ENCODE data around the gene MRTFB. TPM values are rescaled to one million over a fixed set of nuclear protein-coding genes. Genes with fewer than 3 reads are reported as not detected.

Gene MRTFB
- polyA plus RNA-seq, 1 experiment = 10.5 TPM

- no peaks in the 10 kb centered on the region for H3K9me3 ChIP-seq (ENCODE audit: control insufficient read depth, insufficient read depth, low read length)
- ChIA-PET CTCF (interaction anchor here (0.5 to 2.6 kb wide), 5 partner anchors 41 to 282 kb away, joined by 3 to 13 read pairs (median 8); partner anchors contain the start of gene ERCC4), POLR2A (no interaction called here)
- H3K4me3 ChIP-seq (ENCODE audit: low read depth, low read length) = no peak overlapping the region
- TF ChIP-seq, protein P1, sequence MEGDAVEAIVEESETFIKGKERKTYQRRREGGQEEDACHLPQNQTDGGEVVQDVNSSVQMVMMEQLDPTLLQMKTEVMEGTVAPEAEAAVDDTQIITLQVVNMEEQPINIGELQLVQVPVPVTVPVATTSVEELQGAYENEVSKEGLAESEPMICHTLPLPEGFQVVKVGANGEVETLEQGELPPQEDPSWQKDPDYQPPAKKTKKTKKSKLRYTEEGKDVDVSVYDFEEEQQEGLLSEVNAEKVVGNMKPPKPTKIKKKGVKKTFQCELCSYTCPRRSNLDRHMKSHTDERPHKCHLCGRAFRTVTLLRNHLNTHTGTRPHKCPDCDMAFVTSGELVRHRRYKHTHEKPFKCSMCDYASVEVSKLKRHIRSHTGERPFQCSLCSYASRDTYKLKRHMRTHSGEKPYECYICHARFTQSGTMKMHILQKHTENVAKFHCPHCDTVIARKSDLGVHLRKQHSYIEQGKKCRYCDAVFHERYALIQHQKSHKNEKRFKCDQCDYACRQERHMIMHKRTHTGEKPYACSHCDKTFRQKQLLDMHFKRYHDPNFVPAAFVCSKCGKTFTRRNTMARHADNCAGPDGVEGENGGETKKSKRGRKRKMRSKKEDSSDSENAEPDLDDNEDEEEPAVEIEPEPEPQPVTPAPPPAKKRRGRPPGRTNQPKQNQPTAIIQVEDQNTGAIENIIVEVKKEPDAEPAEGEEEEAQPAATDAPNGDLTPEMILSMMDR (IDR thresholded peaks at IDR 0.05; ENCODE audit: low read depth, low read length) = no peak
- no peaks in the 10 kb centered on the region for H3K27me3 ChIP-seq (ENCODE audit: control insufficient read depth, insufficient read depth, low read length)
- DNase-seq (ENCODE audit: low read depth, low spot score) = no peak
- no peak overlapping the region for H3K27ac ChIP-seq (ENCODE audit: low read depth, low read length)
These were observed 131.0 kb downstream of the MRTFB start for GRCh38 chr16:14202095-14202494.

DNA sequence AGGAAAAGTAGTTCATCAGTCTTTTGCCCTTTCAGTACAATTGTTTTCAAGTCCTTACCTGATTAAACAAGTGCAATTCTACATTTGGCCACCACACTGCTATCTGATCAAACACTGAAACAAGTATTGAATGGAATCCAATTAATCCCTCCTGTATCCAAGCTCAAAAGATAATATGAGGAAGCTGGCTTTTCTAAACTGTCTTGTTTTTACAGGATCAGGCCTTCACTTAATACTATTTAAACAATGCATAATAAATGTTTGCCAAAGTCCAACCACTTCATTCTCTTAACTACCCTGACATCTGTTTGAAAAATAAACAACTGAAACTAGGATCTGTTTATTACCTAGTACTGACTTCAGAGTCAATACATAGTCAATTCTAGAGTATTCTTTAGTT is 131.6 kb downstream of the MRTFB start:
- ChIA-PET CTCF (interaction anchor here (0.5 to 2.6 kb wide), 6 partner anchors 12 to 318 kb away, joined by 3 to 13 read pairs (median 4); partner anchors contain the start of gene ERCC4), POLR2A (no interaction called here)
- no peak overlapping the region for H3K27ac ChIP-seq (ENCODE audit: low read depth, low read length)
- no peaks in the 10 kb centered on the region for H3K27me3 ChIP-seq (ENCODE audit: control insufficient read depth, insufficient read depth, low read length)
- no peak for DNase-seq (ENCODE audit: low read depth, low spot score)
- H3K9me3 ChIP-seq (ENCODE audit: control insufficient read depth, insufficient read depth, low read length) = no peaks in the 10 kb centered on the region
- TF ChIP-seq, protein P1 (IDR thresholded peaks at IDR 0.05; ENCODE audit: low read depth, low read length) = peak; percentile 39
- H3K4me3 ChIP-seq (ENCODE audit: low read depth, low read length) = no peak overlapping the region

GRCh38 chr16:14203166-14203565 is 132.0 kb downstream of the MRTFB start:
- Histone ChIP-seq H3K9me3 (ENCODE audit: control insufficient read depth, insufficient read depth, low read length) (no peaks in the 10 kb centered on the region), H3K27ac (ENCODE audit: low read depth, low read length) (no peak overlapping the region), H3K27me3 (ENCODE audit: control insufficient read depth, insufficient read depth, low read length) (no peaks in the 10 kb centered on the region), H3K4me3 (ENCODE audit: low read depth, low read length) (no peak overlapping the region)
- TF ChIP-seq, protein P1 (IDR thresholded peaks at IDR 0.05; ENCODE audit: low read depth, low read length) = no peak
- POLR2A ChIA-PET = no interaction called here
- CTCF ChIA-PET = interaction anchor here (0.7 to 2.6 kb wide), 4 partner anchors 11 to 318 kb away, joined by 3 to 13 read pairs (median 4); partner anchors contain the start of gene ERCC4
- DNase-seq (ENCODE audit: low read depth, low spot score) = no peak

DNA sequence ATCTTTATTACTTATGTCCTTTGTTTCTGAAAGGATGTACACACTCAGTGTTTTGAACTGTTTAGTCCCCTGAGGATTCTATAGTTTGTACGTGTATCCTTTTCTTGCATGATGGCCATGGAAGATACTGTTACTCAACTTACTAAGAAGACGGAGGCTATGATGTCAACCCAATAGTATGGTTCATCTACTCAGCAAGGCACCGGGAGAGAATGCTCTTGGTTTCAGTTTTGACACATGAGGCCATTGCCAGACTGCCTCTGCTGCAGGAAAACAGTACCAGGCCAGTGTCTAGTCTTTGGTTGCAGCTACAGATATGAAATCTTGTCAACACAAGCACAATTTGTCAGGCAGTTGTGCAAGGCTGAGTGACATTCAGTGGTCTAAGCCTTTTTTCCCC is 134.5 kb downstream of the MRTFB start:
- ChIA-PET POLR2A (no interaction called here), CTCF (no interaction called here)
- TF ChIP-seq, protein P1 (IDR thresholded peaks at IDR 0.05; ENCODE audit: low read depth, low read length) = no peak
- Histone ChIP-seq H3K27me3 (ENCODE audit: control insufficient read depth, insufficient read depth, low read length) (no peaks in the 10 kb centered on the region), H3K27ac (ENCODE audit: low read depth, low read length) (no peak overlapping the region), H3K4me3 (ENCODE audit: low read depth, low read length) (no peak overlapping the region), H3K9me3 (ENCODE audit: control insufficient read depth, insufficient read depth, low read length) (no peaks in the 10 kb centered on the region)
- no peak for DNase-seq (ENCODE audit: low read depth, low spot score)

- ChIA-PET POLR2A (no interaction called here), CTCF (no interaction called here)
- Histone ChIP-seq H3K27ac (ENCODE audit: low read depth, low read length) (no peak overlapping the region), H3K4me3 (ENCODE audit: low read depth, low read length) (no peak overlapping the region), H3K9me3 (ENCODE audit: control insufficient read depth, insufficient read depth, low read length) (no peaks in the 10 kb centered on the region), H3K27me3 (ENCODE audit: control insufficient read depth, insufficient read depth, low read length) (no peaks in the 10 kb centered on the region)
- TF ChIP-seq, protein P1 (IDR thresholded peaks at IDR 0.05; ENCODE audit: low read depth, low read length) = no peak
- no peak for DNase-seq (ENCODE audit: low read depth, low spot score)
These were observed 140.9 kb downstream of the MRTFB start for GRCh38 chr16:14211856-14212543.

Data from AG04450 (cell line).